DMS153 treated with DMSO at 0.1 percent for 48 hours (cell line): ENCODE measurements around the gene SV2C.

Source experiments
- DNase-seq: peaks from one replicate; lab custom pipeline; 2025; ENCODE audit not compliant: unreplicated experiment; lab: John Stamatoyannopoulos, UW

Gene SV2C

DNA sequence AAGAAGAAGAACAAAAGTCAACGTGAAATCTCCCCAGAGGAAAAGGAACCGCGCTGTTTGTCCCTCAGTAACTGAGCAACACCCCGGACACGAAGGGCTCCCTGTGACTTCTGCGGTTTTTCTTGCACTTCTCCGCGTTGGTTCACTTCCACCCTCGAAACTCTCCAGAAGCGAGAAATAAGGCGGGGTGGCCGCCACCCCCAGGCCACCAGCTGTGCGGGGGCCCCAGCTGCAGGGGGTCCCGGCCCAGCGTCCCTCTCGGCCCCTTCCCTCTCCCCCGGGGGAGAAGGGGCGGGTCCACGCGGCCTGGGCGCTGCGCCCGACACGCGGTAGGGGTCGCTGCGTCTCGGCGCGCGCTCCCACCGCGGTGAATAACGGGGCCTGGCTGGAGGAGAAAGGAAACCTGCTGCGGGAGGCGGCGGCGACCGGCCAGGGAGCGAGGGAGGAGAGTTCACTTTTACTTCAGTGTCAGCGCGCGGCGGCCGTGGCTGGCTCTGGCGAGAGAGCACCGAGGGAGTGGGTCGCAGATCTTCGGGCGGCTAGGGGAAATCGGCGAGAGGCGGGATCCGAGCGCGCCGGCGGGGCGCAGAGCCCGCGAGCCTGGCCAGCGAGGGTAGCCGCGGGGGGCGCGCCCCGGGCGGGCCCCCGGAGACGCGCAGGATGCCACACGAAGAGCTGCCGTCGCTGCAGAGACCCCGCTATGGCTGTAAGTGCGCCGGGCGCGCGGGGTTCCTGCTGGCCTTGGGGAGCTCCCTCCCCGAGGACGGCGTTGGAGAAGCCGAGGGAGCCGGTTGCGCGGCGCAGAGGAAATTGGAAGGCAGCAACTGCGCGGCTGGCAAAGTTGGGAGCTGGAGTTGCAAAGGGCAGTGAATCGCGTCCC lies 319.9 kb downstream of the SV2C start, which contains the start of gene IQGAP2:
Gene IQGAP2 (plus strand): TSS at position 400 of the 880 bp plus-strand sequence. CDS start 261 bp downstream, at position 661.
- DNase-seq: no peak
